Middle frontal gyrus (tissue), 1 donor: Measurements from ENCODE around the gene RNF135.
A peak's percentile ranks its signal among the peaks of the same experiment; 100 is the strongest.
"Not testable (repeated sequence)": the region's sequence is repeated elsewhere in the genome, so short reads cannot be mapped to it uniquely, and the experiment has no call there.

Experiments used
- DNase-seq: peaks from one replicate; pipeline ENCODE4 v3.0.0-alpha.2; 2015; ENCODE audit warnings: low spot score; ENCODE audit errors: extremely low spot score

Gene RNF135

DNA sequence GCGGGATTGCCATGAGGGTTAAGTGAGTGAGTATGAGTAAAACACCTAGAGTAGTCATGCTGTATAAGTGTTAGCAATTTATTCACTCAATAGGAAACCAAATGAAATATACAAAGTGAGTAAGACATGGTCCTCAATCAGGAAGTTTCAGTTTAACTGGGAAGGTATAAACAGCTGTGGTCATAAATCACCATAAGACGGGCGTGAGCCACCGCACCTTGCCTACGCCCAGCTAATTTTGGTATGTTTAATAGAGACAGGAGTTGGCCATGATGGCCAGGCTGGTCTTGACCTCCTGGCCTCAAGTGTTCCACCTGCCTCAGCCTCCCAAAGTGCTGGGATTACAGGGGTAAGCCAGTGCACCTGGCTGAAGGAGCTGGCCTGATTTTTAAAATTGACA is 27.0 kb downstream of the RNF135 start:
- DNase-seq, result no peak

DNA sequence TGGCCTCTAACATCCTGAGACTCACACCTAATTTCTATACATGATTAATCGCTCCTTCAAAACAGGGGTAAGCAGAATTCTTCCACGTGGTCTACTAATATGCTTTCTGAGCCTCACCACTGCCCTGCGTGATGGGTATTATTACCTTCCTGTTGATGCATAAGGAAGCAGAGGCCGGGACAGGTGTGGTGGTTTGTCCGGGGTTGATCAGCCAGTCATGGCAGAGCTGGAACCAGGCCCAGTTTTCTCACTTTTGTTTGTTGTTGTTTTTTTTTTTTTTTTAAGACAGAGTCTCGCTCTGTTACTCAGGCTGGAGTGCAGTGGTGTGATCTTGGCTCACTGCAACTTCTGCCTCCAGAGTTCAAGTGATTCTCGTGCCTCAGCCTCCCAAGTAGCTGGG is 31.2 kb downstream of the RNF135 start:
- no peak for DNase-seq

DNA sequence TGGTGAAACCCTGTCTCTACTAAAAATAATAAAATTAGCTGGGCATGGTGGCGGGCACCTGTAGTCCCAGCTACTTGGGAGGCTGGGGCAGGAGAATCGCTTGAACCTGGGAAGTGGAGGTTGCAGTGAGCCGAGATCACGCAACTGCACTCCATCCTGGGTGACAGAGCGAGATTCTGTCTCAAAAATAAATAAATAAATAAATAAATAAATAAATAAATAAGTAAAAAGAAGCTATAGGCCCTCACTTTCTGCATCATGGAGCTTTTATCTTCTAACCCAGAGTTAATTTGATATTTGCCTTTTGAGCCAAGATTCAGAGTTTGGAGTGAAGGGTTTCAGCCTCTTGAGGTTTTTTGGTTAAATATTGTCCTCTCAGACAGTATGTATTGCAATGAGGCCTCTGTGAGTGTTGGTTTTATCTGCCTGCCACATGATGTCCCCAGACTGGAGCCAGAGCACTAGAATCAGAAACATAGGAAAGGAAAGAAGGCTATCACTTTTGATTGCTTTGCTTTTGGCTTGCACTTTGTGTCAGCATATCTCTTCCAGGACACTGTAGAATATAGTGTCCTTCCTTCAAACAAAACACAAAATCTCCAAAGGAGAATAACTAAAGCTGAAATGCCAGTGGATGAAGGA is 32.5 kb downstream of the RNF135 start:
- no peak for DNase-seq

DNA sequence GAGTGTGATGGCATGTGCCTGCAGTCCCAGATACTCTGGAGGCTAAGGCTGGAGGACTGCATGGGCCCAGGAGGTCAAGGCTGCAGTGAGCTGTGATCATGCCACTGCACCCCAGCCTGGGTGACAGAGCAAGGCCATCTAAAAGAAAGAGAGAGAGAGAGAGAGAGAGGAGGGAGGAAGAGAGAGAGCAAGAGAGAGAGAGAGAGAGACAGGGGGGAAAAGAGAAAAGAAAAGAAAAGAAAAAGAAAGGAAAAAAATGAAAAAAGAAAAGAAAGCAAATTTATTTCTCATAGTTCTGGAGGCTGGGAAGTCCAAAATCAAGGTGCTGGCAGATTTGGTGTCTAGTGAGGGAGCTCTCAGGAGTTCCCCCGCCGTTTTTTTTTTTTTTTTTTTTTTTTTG is 33.3 kb downstream of the RNF135 start:
- no peak for DNase-seq

DNA sequence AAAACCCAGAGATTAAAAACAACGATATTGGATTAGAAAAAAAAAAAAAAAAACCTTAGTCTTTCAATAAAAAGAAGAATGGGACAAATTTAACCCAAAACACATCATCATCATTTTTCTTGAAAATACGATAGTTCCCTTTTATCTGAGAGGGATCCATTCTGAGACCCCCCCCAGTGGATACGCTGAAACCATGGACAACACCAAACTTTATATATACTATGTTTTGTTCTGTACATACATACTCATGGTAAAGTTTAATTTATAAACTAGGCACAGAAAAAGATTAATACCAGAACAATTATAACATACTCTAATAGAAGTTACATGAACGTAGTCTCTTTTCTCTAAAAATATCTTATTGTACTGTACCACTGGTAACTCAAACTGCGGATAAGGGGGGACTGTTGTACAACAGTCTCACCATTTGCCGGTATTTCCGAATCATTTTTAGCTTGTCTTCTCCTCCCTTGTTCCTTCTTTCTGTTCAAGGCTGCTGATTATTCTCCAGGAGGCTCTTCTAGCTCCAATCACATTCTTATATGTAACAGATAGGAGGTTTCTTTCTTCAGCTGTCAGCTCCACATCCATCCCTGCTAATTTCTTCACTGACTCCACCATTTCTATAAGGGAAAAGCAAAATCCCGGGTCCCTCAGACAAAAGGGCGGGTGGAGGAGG is 37.0 kb downstream of the RNF135 start:
- DNase-seq, result no peak

DNA sequence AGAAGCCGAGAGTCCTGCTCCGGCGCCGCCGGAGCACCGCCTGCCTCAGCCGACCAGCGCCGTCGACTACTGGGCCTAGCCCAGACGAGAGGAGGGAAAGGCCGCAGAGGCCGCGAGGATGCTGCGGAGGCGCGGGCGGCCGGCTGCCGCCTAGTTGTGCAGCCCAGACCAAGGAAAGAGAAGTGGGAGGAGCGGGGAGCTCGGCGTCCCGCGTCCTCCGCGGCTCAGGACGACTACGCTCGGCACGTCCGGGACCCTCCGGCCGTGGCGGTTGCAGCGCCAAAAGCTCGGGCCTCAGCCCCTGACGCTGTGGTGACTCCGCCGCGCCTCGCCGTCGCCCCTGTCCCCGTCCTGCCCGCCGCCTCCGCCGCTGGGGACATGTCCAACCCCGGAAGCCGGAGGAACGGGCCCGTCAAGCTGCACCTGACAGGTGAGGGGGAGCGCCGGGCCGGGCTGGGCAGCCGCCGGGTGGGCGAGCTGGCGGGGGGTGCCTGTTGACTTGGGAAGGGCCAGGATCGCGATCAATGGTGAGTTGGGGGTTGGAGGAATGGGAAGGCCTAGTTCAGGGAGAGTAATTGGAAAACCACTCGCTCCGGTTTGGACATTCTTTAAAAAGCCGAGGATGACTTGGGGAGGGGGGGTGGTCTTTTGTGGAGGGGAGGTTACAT is 37.7 kb downstream of the RNF135 start:
- DNase-seq, result peak; percentile 9

DNA sequence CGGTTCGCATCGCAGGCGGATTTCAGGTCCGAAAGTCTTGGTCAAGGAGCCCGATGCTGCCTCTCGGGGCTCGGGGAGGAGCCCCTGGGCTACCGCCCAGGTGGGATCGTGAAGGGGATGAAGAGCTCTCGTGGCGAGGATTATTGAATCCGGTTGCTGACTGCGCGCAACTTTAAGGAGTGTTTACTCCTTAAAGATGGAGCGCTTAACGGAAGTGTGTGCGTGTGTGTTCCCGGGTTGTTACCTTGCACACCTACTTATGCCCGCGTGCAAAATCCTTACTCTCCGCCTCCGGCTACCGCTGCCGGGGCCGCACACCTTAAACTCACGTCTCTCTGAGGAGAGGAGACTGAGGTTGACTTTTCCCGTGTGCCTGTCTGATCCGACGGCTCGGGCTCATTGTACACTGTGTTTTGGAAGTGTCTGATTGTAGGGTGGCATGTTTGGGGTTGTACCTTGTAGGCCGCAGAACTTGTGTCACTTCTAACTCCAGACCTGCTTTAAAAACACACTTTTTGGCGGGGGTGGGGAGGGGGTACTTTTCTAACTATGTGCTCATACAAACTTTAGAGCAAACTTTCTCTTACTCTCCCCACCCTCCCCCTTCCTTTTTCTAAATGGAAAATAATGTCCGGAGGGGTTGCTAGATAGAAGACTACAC is 38.3 kb downstream of the RNF135 start:
- not testable (repeated sequence) for DNase-seq

DNA sequence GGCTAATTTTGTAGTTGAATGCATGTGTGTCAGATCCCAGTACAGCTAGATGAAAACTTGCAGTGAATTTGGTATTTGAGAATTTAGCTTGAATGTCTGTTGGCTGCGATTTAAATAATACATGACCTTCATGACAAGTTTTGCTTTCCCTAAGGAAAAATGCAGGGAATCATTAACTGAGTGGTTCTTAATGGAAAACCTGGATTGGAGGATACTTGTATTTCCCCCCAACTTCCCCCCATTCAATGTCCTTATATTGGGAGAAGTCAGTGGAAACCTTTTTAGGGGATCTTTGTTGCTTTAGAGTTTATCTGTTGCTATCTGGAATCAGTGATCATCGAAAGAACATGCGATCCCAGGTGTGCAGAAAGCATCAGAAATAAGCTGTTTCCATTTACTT is 39.2 kb downstream of the RNF135 start:
- DNase-seq, result not testable (repeated sequence)

DNA sequence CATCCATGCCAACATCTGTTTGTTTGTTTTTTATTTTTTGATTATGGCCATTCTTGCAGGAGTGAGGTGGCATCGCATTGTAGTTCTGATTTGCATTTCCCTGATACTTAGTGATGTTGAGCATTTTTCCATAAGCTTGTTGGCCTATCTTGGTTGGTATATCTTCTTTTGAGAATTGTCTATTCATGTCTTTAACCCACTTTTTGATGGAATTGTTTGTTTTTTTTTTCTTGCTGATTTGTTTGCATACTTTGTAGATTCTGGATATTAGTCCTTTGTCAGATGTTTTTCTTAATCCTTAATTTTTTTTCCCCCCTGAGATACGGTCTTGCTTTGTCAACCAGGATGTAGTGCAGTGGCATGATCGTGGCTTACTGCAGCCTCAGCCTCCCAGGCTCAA is 43.0 kb downstream of the RNF135 start:
- no peak for DNase-seq

DNA sequence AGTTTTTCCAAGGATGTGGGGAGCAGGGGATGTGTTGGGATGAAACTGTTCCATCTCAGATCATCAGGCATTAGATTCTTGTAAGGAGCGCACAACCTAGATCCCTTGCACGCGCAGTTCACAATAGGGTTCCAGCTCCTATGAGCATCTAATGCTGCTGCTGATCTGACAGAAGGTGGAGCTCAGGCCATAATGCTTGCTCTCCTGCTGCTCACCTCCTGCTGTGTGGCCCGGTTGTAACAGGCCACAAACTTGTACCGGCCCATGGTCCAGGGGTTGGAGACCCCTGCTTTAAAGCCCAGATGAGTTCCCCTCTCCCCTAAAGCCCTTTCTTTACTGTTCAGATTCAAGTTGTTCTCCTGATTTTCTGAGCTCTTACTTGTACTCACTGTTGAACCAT is 44.8 kb downstream of the RNF135 start:
- no peak for DNase-seq

DNA sequence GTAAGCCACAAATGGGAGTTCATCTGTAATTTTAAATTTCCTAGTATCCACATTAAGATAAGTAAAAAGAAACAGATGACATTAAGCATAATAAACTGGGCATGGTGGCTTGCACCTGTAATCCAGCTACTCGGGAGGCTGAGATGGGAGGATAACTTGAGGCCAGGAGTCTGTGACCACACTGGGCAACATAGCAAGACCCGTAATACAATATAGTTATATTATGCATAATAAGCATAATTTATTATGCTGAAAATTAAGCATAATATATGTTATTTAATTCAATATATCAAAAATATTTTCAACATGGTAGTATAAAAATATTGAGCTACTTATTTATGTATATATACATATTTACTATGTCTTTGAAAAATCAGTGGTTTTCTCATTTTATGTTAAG is 48.2 kb downstream of the RNF135 start:
- no peak for DNase-seq

DNA sequence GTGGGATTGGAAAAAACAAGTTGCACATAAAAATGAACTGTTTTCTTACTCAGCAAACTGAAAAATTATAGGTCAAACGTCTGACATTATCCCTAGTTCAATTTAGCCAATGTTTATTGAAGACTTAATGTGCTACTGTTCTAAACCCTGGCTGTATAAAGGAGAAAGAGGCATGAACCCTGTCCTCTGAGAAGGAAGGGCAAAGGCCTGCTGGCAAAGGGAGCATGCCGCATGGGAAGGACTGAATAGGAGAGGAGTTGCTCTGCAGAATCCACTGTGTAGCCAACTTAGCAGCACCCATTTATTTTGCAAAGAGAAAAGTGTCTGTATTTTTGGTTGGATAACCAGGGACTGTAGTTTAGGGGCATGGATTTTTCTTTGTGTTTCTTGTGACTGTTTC is 52.3 kb downstream of the RNF135 start:
- DNase-seq, result not testable (repeated sequence)

DNA sequence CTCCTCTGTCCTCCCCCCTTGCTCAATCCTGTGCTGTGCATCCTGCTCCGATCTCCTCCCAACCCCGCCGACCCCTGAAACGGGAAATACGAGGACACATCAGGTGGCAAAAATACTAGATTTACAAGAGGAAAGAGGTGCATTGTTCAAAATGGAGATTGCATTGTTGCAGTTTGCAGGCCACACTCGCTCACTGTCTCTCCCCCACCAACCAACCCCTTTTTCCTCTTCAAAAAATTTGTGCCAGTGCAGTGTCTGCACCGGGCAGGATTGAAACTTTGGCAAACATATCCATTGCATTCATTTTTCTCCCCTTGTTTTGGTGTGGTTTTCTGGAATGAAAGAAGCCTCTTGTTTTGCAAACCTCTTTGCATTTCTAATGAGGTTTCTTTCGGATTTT is 61.0 kb downstream of the RNF135 start:
- no peak for DNase-seq

DNA sequence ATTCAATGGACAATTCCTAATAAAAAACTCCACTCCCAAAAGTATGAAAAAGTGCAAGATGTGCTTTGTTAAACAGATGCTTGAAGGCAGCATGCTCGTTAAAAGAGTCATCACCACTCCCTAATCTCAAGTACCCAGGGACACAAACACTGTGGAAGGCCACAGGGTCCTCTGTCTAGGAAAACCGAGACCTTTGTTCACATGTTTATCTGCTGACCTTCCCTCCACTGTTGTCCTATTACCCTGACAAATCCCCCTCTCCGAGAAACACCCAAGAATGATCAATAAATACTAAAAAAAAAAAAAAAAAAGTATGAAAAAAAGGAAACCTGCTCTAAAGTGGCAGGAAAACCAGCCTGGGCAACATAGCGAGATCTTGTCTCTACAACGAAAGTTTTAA is 64.8 kb downstream of the RNF135 start:
- DNase-seq, result not testable (repeated sequence)

DNA sequence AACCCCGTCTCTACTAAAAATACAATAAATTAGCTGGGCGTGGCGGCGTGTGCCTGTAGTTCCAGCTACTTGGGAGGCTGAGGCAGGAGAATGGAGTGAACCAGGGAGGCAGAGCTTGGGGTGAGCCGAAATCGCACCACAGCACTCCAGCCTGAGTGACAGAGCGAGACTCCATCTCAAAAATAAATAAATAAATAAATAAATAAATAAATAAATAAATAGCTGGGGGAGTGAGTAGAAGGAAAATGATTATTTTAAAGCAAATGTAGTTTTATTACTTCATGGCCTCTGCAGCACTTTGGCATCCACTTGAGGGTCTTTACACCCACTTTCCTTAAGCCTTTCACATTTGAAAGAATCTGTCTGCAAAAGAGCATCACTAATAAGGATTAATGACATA is 70.0 kb downstream of the RNF135 start:
- DNase-seq, result not testable (repeated sequence)

DNA sequence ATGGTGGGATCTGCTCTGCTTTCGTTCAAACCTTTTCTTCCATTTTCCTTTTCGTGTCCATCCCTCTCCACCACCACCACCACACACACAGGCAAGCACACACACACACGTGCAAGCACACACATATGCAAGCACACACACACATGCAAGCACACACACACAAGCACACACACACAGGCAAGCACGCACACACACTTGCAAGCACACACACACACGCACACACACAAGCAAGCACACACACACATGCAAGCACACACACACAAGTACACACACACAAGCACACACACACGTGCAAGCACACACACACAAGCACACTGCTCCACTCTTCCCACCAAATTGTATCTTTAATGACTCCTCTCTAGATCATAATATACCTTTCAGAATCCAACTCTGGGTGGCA is 71.5 kb downstream of the RNF135 start:
- not testable (repeated sequence) for DNase-seq

DNA sequence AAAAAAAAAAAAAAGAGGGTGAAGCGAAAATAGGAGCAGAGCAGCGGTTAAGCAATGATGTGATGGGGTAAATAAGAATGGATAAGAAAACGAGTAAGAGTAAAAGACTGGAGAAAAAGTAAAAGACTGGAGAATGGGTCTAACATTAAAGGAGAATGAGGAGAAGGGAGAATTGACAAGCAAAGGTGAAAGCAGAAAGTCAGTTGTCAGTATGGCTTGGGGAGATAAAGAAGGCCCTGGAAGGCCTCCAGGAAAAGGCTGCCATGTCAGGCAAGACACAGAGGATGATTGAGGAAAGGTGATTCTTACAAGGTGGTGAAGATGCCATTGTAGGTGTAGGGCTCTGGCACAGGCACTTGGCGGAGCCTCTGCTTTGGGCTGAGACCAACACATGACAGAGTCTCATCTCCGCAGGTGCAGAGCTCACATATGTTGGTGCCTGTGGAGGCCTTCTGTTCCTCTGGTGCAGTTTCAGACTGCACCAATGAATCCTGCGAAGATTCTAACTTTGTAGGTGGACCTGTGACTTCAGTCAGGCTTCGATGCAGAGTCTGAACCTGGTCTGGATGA is 76.1 kb downstream of the RNF135 start:
- not testable (repeated sequence) for DNase-seq

DNA sequence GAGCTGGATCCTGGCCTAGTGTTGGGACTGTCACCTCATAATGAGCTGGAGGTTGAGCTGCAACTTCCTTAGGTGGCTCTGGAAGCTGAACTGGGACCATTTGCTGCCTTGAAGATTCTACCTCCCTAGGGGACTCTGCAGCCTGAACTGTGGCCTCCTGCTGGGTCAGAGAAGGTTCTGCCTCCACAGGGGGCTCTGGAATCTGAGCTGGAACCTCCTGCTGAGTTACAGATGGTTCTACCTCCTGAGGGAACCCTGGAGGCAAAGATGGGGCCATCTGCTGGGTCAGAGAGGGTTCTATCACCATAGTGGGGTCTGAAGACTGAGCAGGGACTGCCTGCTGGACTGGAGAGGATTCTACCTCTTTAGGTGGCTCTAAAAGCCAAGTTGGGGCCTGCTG is 77.3 kb downstream of the RNF135 start:
- DNase-seq, result no peak

DNA sequence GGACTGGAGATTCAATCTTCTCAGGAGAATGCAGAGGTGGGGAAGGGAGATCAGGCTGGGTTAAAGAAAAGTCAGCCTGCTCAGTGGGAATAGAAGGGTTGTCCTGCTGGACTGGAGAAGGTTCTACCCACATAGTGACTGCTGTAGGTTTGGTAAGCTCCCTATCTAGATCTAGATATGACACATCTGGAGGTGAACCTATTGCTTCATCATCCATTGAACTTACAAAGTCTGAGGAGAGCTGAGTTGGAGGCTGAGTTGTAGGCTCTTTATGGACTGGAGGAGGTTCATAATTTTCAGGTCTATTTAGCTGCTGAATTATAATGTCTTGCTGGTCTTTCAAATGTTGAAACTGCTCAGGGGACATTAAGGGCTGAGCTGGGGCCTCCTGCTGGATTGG is 77.9 kb downstream of the RNF135 start:
- no peak for DNase-seq
